ENCODE measurements around the gene ABLIM1.
"Not testable (repeated sequence)": the region's sequence is repeated elsewhere in the genome, so short reads cannot be mapped to it uniquely, and the experiment has no call there.

The ABLIM1 gene

DNA sequence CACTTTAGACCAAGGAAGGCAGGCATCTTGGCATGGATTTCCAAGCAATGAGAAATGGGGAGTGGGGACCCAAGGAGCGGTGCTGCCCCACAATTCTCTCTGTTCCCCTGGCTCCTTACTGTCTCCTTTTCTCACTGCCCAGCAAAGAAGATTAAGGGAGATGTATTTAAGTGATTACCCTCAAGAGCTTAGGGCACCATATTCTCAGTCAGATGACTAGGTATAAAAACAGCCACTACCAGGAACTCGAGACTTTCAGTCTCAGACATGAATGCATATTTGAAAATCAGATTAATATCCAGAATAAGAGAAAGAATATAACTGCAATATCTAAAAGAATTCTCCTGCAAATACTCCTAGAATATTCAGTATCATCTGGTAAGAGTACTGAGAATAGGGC is at the start of gene ABLIM1:
Gene ABLIM1 (minus strand): TSS at position 101 of the 400 bp plus-strand sequence. CDS start 75 bp downstream, at position 26.
- Mint-ChIP-seq H3K27ac (no peak within 1 kb of the TSS), H3K4me1 (no peaks in the 10 kb centered on the region), H3K36me3 (no peaks in the 10 kb centered on the region), H3K4me3 (no peak within 1 kb of the TSS), H3K27me3 (peaks cover 8% of the 10 kb centered on the region), H3K9me3 (no peaks in the 10 kb centered on the region)
- DNase-seq (ENCODE audit: low spot score in 2 of 2): no peak
- ATAC-seq (ENCODE audit: low read depth): no peak

- H3K4me1 Mint-ChIP-seq: no peaks in the 10 kb centered on the region
- H3K27me3 Mint-ChIP-seq: peaks cover 15% of the 10 kb centered on the region
- H3K27ac Mint-ChIP-seq: no peak overlapping the region
- no peaks in the 10 kb centered on the region for H3K36me3 Mint-ChIP-seq
- ATAC-seq (ENCODE audit: low read depth) (no peak), DNase-seq (ENCODE audit: low spot score in 2 of 2) (no peak)
- no peak overlapping the region for H3K4me3 Mint-ChIP-seq
- H3K9me3 Mint-ChIP-seq: no peaks in the 10 kb centered on the region
Observed at GRCh38 chr10:114706458-114707055, 48.5 kb upstream of the ABLIM1 start.

- H3K27me3 Mint-ChIP-seq: peaks cover 4% of the 10 kb centered on the region
- H3K4me1 Mint-ChIP-seq: no peaks in the 10 kb centered on the region
- no peak overlapping the region for H3K4me3 Mint-ChIP-seq
- no peaks in the 10 kb centered on the region for H3K9me3 Mint-ChIP-seq
- no peak overlapping the region for H3K27ac Mint-ChIP-seq
- DNase-seq (ENCODE audit: low spot score in 2 of 2) (no peak), ATAC-seq (ENCODE audit: low read depth) (no peak)
- H3K36me3 Mint-ChIP-seq: no peaks in the 10 kb centered on the region
Observed at GRCh38 chr10:114704679-114705078, 46.6 kb upstream of the ABLIM1 start.

DNA sequence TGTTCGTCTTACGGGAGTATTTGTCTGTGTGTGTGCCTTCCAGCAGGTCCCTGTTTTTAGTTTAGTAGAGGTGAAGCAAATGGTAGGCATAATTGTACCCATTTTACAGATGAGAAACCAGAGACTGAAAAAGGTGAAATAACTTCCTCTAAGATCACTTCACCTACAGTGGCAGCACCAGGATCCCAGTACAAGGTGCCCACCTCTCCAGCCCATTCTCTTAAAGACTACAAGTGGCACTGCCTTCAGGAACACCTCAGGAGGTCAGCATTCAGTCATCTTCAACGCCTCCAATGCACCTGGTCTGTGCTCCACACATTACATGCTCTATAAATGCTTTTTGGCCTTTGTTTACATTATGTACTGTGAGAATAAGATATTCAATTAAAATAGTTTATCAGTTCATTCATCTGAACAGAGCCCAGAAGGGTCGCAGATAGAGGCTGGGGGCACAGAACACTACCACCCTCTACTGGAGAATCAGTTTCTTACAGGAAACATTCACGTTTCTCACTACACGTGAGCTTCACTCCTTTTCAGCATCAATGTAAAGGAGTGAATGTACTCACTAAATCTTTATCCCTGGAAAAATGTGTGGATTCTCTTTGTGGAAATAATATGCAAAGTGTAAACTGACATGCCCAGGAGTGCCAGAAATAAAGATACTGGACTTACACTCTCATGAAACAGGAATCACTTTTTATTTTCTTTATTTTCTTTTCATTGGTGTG is 45.5 kb upstream of the ABLIM1 start:
- Mint-ChIP-seq H3K27me3 (peaks cover 2% of the 10 kb centered on the region), H3K36me3 (no peaks in the 10 kb centered on the region), H3K4me3 (no peak overlapping the region), H3K4me1 (no peaks in the 10 kb centered on the region), H3K9me3 (no peaks in the 10 kb centered on the region), H3K27ac (no peak overlapping the region)
- DNase-seq (ENCODE audit: low spot score in 2 of 2) (peak in 1 of 2 donors; percentile 16), ATAC-seq (ENCODE audit: low read depth) (no peak)

- no peak for DNase-seq (ENCODE audit: low spot score in 2 of 2)
- no peaks in the 10 kb centered on the region for H3K9me3 Mint-ChIP-seq
- H3K4me1 Mint-ChIP-seq: peaks cover 3% of the 10 kb centered on the region
- no peak for ATAC-seq (ENCODE audit: low read depth)
- H3K27me3 Mint-ChIP-seq: peaks cover 10% of the 10 kb centered on the region
- no peak overlapping the region for H3K27ac Mint-ChIP-seq
- H3K36me3 Mint-ChIP-seq: peaks cover 2% of the 10 kb centered on the region
- no peak overlapping the region for H3K4me3 Mint-ChIP-seq
Observed at GRCh38 chr10:114698271-114699061, 40.4 kb upstream of the ABLIM1 start.

DNA sequence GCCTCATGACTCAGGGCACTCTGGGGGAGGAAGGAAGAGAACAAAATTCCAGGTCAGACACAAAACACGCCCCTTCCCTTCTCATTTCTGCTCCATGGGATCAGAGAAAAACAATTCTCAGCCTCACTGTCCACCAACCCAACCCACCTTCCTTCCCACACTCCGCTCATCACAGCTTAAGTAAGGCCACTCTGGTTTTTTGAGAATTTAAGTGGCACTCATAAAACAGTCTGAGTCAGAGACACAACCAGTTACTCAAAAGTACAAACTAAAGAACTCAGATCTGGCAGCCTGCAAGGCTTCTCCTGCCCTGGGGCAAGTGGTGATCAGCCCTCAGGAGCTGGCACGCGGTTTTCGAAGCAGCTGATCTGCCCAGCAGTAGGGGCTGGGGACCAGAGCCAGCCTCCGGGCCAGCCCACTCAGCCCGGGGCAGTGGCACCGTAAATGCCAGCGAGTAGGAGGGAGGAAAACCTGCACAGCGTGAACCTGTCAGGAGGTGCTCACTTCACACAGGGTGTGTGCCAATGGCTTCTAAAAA is 39.1 kb upstream of the ABLIM1 start:
- Mint-ChIP-seq H3K27me3 (peaks cover 10% of the 10 kb centered on the region), H3K27ac (no peak overlapping the region), H3K9me3 (no peaks in the 10 kb centered on the region), H3K4me3 (no peak overlapping the region), H3K4me1 (peaks cover 3% of the 10 kb centered on the region), H3K36me3 (peaks cover 2% of the 10 kb centered on the region)
- ATAC-seq (ENCODE audit: low read depth): no peak
- no peak for DNase-seq (ENCODE audit: low spot score in 2 of 2)

GRCh38 chr10:114696301-114696700 is 38.2 kb upstream of the ABLIM1 start:
- DNase-seq (ENCODE audit: low spot score in 2 of 2); H3K4me1 Mint-ChIP-seq; H3K27ac Mint-ChIP-seq; ATAC-seq (ENCODE audit: low read depth); H3K27me3 Mint-ChIP-seq; H3K36me3 Mint-ChIP-seq; H3K4me3 Mint-ChIP-seq; H3K9me3 Mint-ChIP-seq: not testable (repeated sequence)

GRCh38 chr10:114694752-114695151 is 36.7 kb upstream of the ABLIM1 start:
- peaks cover 3% of the 10 kb centered on the region for H3K4me1 Mint-ChIP-seq
- peaks cover 2% of the 10 kb centered on the region for H3K36me3 Mint-ChIP-seq
- no peak overlapping the region for H3K4me3 Mint-ChIP-seq
- no peak overlapping the region for H3K27ac Mint-ChIP-seq
- H3K9me3 Mint-ChIP-seq: no peaks in the 10 kb centered on the region
- DNase-seq (ENCODE audit: low spot score in 2 of 2): peak; percentile 16 to 20
- ATAC-seq (ENCODE audit: low read depth): peak; percentile 61
- peaks cover 10% of the 10 kb centered on the region for H3K27me3 Mint-ChIP-seq

DNA sequence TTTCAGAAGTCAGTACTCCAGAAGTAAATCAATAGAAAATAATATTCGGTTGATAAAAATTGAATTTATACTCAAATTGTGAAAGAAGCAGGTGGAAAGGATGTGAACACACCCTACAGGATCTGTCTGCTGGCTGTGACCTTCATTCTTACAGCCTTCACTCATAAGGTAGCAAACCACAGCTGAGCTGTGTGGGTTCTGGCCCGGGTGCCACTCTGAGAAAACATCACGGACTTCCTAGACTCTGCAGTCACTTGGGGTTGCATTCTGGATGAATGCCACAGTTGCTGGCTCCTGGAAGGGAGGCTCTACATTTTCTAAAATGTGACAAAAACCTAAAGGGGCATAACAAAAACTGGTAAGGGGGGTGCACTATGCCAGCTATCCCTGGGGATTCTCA is 36.0 kb upstream of the ABLIM1 start:
- H3K4me3 Mint-ChIP-seq: no peak overlapping the region
- DNase-seq (ENCODE audit: low spot score in 2 of 2) (no peak), ATAC-seq (ENCODE audit: low read depth) (no peak)
- peaks cover 10% of the 10 kb centered on the region for H3K27me3 Mint-ChIP-seq
- H3K27ac Mint-ChIP-seq: no peak overlapping the region
- H3K36me3 Mint-ChIP-seq: peaks cover 2% of the 10 kb centered on the region
- H3K9me3 Mint-ChIP-seq: no peaks in the 10 kb centered on the region
- H3K4me1 Mint-ChIP-seq: peaks cover 3% of the 10 kb centered on the region

GRCh38 chr10:114691442-114691941 is 33.4 kb upstream of the ABLIM1 start:
- Mint-ChIP-seq H3K4me3 (no peak overlapping the region), H3K27ac (no peak overlapping the region), H3K36me3 (peaks cover under 1% of the 10 kb centered on the region), H3K27me3 (peaks cover 3% of the 10 kb centered on the region), H3K9me3 (no peaks in the 10 kb centered on the region), H3K4me1 (peaks cover 3% of the 10 kb centered on the region)
- DNase-seq (ENCODE audit: low spot score in 2 of 2) (no peak), ATAC-seq (ENCODE audit: low read depth) (no peak)

GRCh38 chr10:114688786-114689185 is 30.7 kb upstream of the ABLIM1 start:
- Mint-ChIP-seq H3K27ac (no peak overlapping the region), H3K36me3 (no peaks in the 10 kb centered on the region), H3K9me3 (no peaks in the 10 kb centered on the region), H3K4me1 (no peaks in the 10 kb centered on the region), H3K27me3 (no peaks in the 10 kb centered on the region), H3K4me3 (no peak overlapping the region)
- no peak for DNase-seq (ENCODE audit: low spot score in 2 of 2)
- ATAC-seq (ENCODE audit: low read depth): no peak

DNA sequence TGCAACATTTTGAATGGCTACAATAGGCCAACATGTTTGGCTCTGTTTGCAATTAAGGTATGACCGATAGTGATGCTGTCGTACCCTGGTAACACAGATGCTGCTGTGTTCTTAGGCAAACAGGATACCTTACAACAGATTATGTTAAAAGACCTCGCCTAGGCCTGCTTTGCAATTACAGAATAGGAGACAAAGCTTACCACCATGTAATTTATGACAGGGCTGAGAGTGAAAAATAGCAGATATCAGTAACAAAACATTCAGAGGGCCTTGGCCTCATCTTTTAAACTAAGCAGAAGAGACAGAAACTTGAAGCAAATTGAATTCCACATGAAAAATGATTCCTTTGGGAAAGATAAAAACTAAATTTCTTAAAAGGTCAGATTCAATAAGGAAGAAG is 29.4 kb upstream of the ABLIM1 start:
- Mint-ChIP-seq H3K27me3 (peaks cover under 1% of the 10 kb centered on the region), H3K4me1 (no peaks in the 10 kb centered on the region), H3K9me3 (no peaks in the 10 kb centered on the region), H3K36me3 (no peaks in the 10 kb centered on the region), H3K4me3 (no peak overlapping the region), H3K27ac (no peak overlapping the region)
- ATAC-seq (ENCODE audit: low read depth): no peak
- DNase-seq (ENCODE audit: low spot score in 2 of 2): no peak

GRCh38 chr10:114686013-114686412 is 27.9 kb upstream of the ABLIM1 start:
- H3K9me3 Mint-ChIP-seq: no peaks in the 10 kb centered on the region
- no peak overlapping the region for H3K27ac Mint-ChIP-seq
- peaks cover 2% of the 10 kb centered on the region for H3K27me3 Mint-ChIP-seq
- no peak overlapping the region for H3K4me3 Mint-ChIP-seq
- H3K36me3 Mint-ChIP-seq: no peaks in the 10 kb centered on the region
- no peak for ATAC-seq (ENCODE audit: low read depth)
- H3K4me1 Mint-ChIP-seq: no peaks in the 10 kb centered on the region
- no peak for DNase-seq (ENCODE audit: low spot score in 2 of 2)

GRCh38 chr10:114685456-114685855 is 27.4 kb upstream of the ABLIM1 start:
- no peak overlapping the region for H3K4me3 Mint-ChIP-seq
- ATAC-seq (ENCODE audit: low read depth): no peak
- H3K27ac Mint-ChIP-seq: no peak overlapping the region
- peaks cover 4% of the 10 kb centered on the region for H3K27me3 Mint-ChIP-seq
- no peaks in the 10 kb centered on the region for H3K4me1 Mint-ChIP-seq
- H3K9me3 Mint-ChIP-seq: no peaks in the 10 kb centered on the region
- DNase-seq (ENCODE audit: low spot score in 2 of 2): no peak
- no peaks in the 10 kb centered on the region for H3K36me3 Mint-ChIP-seq
